ENCODE data around the gene FBXL7. TPM values are rescaled to one million over a fixed set of nuclear protein-coding genes. Genes with fewer than 3 reads are reported as not detected.

Gene FBXL7
- total and polyA plus RNA-seq, 2 of the 8 experiments (the other 6 are each of a cell fraction or from before 2014, with no cell fraction given): 17.7 to 17.8 TPM

DNA sequence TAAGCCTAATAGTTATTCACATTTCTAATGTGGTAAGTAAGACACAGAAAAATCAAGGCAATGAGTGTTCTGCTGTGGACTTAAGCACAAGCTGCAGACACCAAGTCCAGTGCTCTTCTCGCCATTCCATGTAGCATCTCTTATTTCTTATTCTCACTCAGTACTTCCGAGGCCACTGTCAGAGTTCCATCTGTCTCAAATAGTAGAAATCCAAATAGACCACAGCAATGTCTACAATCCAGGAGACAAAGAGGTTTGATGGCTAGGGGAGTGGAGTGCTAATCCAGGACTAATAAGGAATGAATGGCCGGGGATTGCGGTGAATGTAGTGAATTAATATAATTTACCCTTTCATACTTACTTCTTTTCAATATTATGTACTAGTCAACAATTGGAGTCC is 147.3 kb downstream of the FBXL7 start (continued):
- TF ChIP-seq, protein P1, sequence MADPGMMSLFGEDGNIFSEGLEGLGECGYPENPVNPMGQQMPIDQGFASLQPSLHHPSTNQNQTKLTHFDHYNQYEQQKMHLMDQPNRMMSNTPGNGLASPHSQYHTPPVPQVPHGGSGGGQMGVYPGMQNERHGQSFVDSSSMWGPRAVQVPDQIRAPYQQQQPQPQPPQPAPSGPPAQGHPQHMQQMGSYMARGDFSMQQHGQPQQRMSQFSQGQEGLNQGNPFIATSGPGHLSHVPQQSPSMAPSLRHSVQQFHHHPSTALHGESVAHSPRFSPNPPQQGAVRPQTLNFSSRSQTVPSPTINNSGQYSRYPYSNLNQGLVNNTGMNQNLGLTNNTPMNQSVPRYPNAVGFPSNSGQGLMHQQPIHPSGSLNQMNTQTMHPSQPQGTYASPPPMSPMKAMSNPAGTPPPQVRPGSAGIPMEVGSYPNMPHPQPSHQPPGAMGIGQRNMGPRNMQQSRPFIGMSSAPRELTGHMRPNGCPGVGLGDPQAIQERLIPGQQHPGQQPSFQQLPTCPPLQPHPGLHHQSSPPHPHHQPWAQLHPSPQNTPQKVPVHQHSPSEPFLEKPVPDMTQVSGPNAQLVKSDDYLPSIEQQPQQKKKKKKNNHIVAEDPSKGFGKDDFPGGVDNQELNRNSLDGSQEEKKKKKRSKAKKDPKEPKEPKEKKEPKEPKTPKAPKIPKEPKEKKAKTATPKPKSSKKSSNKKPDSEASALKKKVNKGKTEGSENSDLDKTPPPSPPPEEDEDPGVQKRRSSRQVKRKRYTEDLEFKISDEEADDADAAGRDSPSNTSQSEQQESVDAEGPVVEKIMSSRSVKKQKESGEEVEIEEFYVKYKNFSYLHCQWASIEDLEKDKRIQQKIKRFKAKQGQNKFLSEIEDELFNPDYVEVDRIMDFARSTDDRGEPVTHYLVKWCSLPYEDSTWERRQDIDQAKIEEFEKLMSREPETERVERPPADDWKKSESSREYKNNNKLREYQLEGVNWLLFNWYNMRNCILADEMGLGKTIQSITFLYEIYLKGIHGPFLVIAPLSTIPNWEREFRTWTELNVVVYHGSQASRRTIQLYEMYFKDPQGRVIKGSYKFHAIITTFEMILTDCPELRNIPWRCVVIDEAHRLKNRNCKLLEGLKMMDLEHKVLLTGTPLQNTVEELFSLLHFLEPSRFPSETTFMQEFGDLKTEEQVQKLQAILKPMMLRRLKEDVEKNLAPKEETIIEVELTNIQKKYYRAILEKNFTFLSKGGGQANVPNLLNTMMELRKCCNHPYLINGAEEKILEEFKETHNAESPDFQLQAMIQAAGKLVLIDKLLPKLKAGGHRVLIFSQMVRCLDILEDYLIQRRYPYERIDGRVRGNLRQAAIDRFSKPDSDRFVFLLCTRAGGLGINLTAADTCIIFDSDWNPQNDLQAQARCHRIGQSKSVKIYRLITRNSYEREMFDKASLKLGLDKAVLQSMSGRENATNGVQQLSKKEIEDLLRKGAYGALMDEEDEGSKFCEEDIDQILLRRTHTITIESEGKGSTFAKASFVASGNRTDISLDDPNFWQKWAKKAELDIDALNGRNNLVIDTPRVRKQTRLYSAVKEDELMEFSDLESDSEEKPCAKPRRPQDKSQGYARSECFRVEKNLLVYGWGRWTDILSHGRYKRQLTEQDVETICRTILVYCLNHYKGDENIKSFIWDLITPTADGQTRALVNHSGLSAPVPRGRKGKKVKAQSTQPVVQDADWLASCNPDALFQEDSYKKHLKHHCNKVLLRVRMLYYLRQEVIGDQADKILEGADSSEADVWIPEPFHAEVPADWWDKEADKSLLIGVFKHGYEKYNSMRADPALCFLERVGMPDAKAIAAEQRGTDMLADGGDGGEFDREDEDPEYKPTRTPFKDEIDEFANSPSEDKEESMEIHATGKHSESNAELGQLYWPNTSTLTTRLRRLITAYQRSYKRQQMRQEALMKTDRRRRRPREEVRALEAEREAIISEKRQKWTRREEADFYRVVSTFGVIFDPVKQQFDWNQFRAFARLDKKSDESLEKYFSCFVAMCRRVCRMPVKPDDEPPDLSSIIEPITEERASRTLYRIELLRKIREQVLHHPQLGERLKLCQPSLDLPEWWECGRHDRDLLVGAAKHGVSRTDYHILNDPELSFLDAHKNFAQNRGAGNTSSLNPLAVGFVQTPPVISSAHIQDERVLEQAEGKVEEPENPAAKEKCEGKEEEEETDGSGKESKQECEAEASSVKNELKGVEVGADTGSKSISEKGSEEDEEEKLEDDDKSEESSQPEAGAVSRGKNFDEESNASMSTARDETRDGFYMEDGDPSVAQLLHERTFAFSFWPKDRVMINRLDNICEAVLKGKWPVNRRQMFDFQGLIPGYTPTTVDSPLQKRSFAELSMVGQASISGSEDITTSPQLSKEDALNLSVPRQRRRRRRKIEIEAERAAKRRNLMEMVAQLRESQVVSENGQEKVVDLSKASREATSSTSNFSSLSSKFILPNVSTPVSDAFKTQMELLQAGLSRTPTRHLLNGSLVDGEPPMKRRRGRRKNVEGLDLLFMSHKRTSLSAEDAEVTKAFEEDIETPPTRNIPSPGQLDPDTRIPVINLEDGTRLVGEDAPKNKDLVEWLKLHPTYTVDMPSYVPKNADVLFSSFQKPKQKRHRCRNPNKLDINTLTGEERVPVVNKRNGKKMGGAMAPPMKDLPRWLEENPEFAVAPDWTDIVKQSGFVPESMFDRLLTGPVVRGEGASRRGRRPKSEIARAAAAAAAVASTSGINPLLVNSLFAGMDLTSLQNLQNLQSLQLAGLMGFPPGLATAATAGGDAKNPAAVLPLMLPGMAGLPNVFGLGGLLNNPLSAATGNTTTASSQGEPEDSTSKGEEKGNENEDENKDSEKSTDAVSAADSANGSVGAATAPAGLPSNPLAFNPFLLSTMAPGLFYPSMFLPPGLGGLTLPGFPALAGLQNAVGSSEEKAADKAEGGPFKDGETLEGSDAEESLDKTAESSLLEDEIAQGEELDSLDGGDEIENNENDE (IDR thresholded peaks at IDR 0.05; ENCODE audit: insufficient replicate concordance, low read length): no peak
- TF ChIP-seq RAD21 (IDR thresholded peaks at IDR 0.05 in 1 of 2, conservative IDR thresholded peaks at IDR 0.05 in 1 of 2; ENCODE audit: low read depth in 2 of 2, low read length in 2 of 2): no peak
- TF ChIP-seq GABPA (IDR thresholded peaks at IDR 0.05; ENCODE audit: borderline replicate concordance, insufficient read depth, low read length): no peak

Data from H1 (cell line).